MM.1S (cell line): Measurements from ENCODE around the gene TINAG.

ENCODE experiments used
- DNase-seq: peaks from one replicate; pipeline ENCODE4 v3.0.0-alpha.2; 2015
- H2AFZ ChIP-seq: fragments of 300-600 bp; sonication (generic); 2 replicates; pipeline ENCODE4 v1.6.0; 2016; ENCODE audit warnings: antibody characterized with exemption, low read length
- H3F3A ChIP-seq: fragments of 300-600 bp; sonication (generic); 2 replicates; pipeline ENCODE4 v1.6.1; 2016; ENCODE audit warnings: mild to moderate bottlenecking, antibody characterized with exemption, low read length, moderate library complexity, mixed read lengths; ENCODE audit not compliant: insufficient read depth
- H3K27ac ChIP-seq: fragments of 300-600 bp; sonication (generic); 2 replicates; pipeline ENCODE4 v1.5.1; 2016; ENCODE audit warnings: mild to moderate bottlenecking, low read length
- H3K27me3 ChIP-seq: fragments of 300-600 bp; sonication (generic); replicated peaks from 2 replicates; pipeline ENCODE4 v1.6.0; 2016; ENCODE audit warnings: low read length; ENCODE audit not compliant: insufficient read depth
- H3K36me3 ChIP-seq: fragments of 300-600 bp; sonication (generic); replicated peaks from 2 replicates; pipeline ENCODE4 v1.6.1; 2016; ENCODE audit warnings: mild to moderate bottlenecking, low read length, mixed read lengths; ENCODE audit not compliant: insufficient read depth
- H3K4me1 ChIP-seq: fragments of 300-600 bp; sonication (generic); 2 replicates; pipeline ENCODE4 v1.6.1; 2016; ENCODE audit warnings: low read length, mixed read lengths
- H3K4me2 ChIP-seq: fragments of 300-600 bp; sonication (generic); 2 replicates; pipeline ENCODE4 v1.6.0; 2016; ENCODE audit warnings: low read depth, low read length
- H3K4me3 ChIP-seq: fragments of 300-600 bp; sonication (generic); 2 replicates; pipeline ENCODE4 v1.5.1; 2016; ENCODE audit warnings: low read length, mixed read lengths
- H3K79me2 ChIP-seq: fragments of 300-600 bp; sonication (generic); 2 replicates; pipeline ENCODE4 v1.6.1; 2016; ENCODE audit warnings: mixed run types, low read length, mixed read lengths
- H3K9ac ChIP-seq: fragments of 300-600 bp; sonication (generic); 2 replicates; pipeline ENCODE4 v1.6.1; 2016; ENCODE audit warnings: low read length, mixed read lengths
- H3K9me2 ChIP-seq: fragments of 300-600 bp; sonication (generic); replicated peaks from 2 replicates; pipeline ENCODE4 v1.6.1; 2016; ENCODE audit warnings: mild to moderate bottlenecking, low read length, mixed read lengths; ENCODE audit not compliant: insufficient read depth
- H3K9me3 ChIP-seq: fragments of 300-600 bp; sonication (generic); replicated peaks from 2 replicates; pipeline ENCODE4 v1.6.1; 2016; ENCODE audit warnings: mild to moderate bottlenecking, low read length, mixed read lengths; ENCODE audit not compliant: insufficient read depth
- H4K20me1 ChIP-seq: fragments of 300-600 bp; sonication (generic); 2 replicates; pipeline ENCODE4 v1.6.1; 2016; ENCODE audit warnings: mild to moderate bottlenecking, low read length, moderate library complexity, mixed read lengths; ENCODE audit not compliant: insufficient read depth
- CTCF ChIP-seq: fragments of 300-600 bp; sonication (generic); IDR thresholded peaks from 2 replicates; pipeline ENCODE4 v1.5.1; 2016; ENCODE audit warnings: antibody characterized with exemption, low read length, mixed read lengths
- EZH2 ChIP-seq: fragments of 300-600 bp; sonication (generic); optimal IDR thresholded peaks from 2 replicates; pipeline ENCODE3; 2017; ENCODE audit warnings: low read depth, mild to moderate bottlenecking, antibody characterized with exemption, low read length, mixed read lengths
- EZH2phosphoT487 ChIP-seq: fragments of 300-600 bp; sonication (generic); IDR thresholded peaks from 2 replicates; pipeline ENCODE4 v1.6.1; 2018; ENCODE audit warnings: antibody characterized with exemption, low read length

The TINAG gene

GRCh38 chr6:54267798-54268197 is 40.4 kb upstream of the TINAG start:
- DNase-seq: peak; percentile 52
- no peaks in the 10 kb centered on the region for H3F3A ChIP-seq
- H3K9ac ChIP-seq: no peak overlapping the region
- H3K79me2 ChIP-seq: no peaks in the 10 kb centered on the region
- H3K9me2 ChIP-seq: no peaks in the 10 kb centered on the region
- no peak overlapping the region for H3K4me3 ChIP-seq
- no peak for TF ChIP-seq EZH2phosphoT487
- TF ChIP-seq CTCF: peak; percentile 37
- no peaks in the 10 kb centered on the region for H3K36me3 ChIP-seq
- no peaks in the 10 kb centered on the region for H3K4me1 ChIP-seq
- H4K20me1 ChIP-seq: no peaks in the 10 kb centered on the region
- H3K27me3 ChIP-seq: no peaks in the 10 kb centered on the region
- no peak overlapping the region for H2AFZ ChIP-seq
- no peak overlapping the region for H3K4me2 ChIP-seq
- H3K9me3 ChIP-seq: no peaks in the 10 kb centered on the region
- H3K27ac ChIP-seq: no peak overlapping the region

DNA sequence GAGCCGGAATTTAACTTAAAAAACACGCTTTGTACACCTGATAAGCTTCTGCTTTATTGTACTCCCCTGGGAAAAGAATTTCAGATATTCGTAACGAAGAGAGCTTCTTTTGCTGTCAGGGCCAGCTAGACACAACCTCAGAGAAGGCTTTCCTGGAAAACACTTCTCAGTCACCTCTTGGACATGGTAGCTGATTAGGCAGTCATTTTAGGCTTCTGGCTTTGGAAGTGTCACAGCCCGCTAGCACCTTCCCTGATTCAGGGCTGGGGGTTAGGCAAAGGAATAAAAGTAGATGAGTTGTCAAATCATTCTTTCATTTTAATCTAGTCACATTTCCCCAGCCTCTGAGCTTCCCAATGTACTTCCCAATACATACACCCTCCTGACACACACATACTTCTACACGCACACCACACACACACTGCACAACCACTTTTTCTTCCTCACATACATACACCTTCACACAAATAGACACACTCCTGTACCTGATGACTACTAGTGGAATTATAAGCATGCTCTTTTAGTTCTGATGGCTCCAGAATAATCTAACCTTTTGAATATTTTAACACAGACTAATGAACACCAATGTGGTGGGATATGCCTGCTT is 34.9 kb upstream of the TINAG start:
- Histone ChIP-seq H3K4me2 (no peak overlapping the region), H2AFZ (no peak overlapping the region)
- TF ChIP-seq EZH2 (no peak), CTCF (no peak), EZH2phosphoT487 (no peak)

GRCh38 chr6:54274383-54274782 is 33.9 kb upstream of the TINAG start:
- no peak overlapping the region for H3K9ac ChIP-seq
- no peak overlapping the region for H2AFZ ChIP-seq
- no peaks in the 10 kb centered on the region for H3K36me3 ChIP-seq
- TF ChIP-seq EZH2: no peak
- no peaks in the 10 kb centered on the region for H3K9me3 ChIP-seq
- no peak for DNase-seq
- H3K4me2 ChIP-seq: no peak overlapping the region
- H3K27me3 ChIP-seq: no peaks in the 10 kb centered on the region
- no peaks in the 10 kb centered on the region for H3F3A ChIP-seq
- no peaks in the 10 kb centered on the region for H4K20me1 ChIP-seq
- no peaks in the 10 kb centered on the region for H3K9me2 ChIP-seq
- no peaks in the 10 kb centered on the region for H3K79me2 ChIP-seq
- no peaks in the 10 kb centered on the region for H3K4me1 ChIP-seq
- no peak overlapping the region for H3K27ac ChIP-seq
- no peak overlapping the region for H3K4me3 ChIP-seq

More for the DNA sequence above, 34.9 kb upstream of the TINAG start:
- no peaks in the 10 kb centered on the region for H4K20me1 ChIP-seq
- no peaks in the 10 kb centered on the region for H3K36me3 ChIP-seq
- H3K9me3 ChIP-seq: no peaks in the 10 kb centered on the region
- H3K4me1 ChIP-seq: no peaks in the 10 kb centered on the region
- H3F3A ChIP-seq: no peaks in the 10 kb centered on the region
- H3K27me3 ChIP-seq: no peaks in the 10 kb centered on the region
- H3K79me2 ChIP-seq: no peaks in the 10 kb centered on the region
- no peaks in the 10 kb centered on the region for H3K9me2 ChIP-seq
- no peak overlapping the region for H3K4me3 ChIP-seq
- no peak overlapping the region for H3K9ac ChIP-seq
- H3K27ac ChIP-seq: no peak overlapping the region
- no peak for DNase-seq

GRCh38 chr6:54282186-54282585 is 26.1 kb upstream of the TINAG start:
- Histone ChIP-seq H3K36me3 (no peaks in the 10 kb centered on the region), H3K9ac (no peak overlapping the region), H3K27ac (no peak overlapping the region), H3K27me3 (no peaks in the 10 kb centered on the region), H3K9me2 (no peaks in the 10 kb centered on the region), H3F3A (no peaks in the 10 kb centered on the region; the same call in 1 of the 2 replicates), H4K20me1 (no peaks in the 10 kb centered on the region), H3K9me3 (no peaks in the 10 kb centered on the region), H3K79me2 (no peaks in the 10 kb centered on the region), H3K4me1 (no peaks in the 10 kb centered on the region), H3K4me2 (no peak overlapping the region), H3K4me3 (no peak overlapping the region), H2AFZ (no peak overlapping the region)
- no peak for DNase-seq
- TF ChIP-seq EZH2 (no peak), EZH2phosphoT487 (no peak), CTCF (no peak)
